SK-N-MC (cell line): ENCODE measurements around the gene XPO6.

Experiments
- DNase-seq: peaks from one replicate; pipeline ENCODE4 v3.0.0-alpha.2; 2011; ENCODE audit warnings: low read depth, low spot score
- H3K27ac ChIP-seq: fragments of 200-600 bp; sonication (generic); 2 replicates; pipeline ENCODE4 v1.5.1; 2016; ENCODE audit warnings: mixed run types
- H3K36me3 ChIP-seq: fragments of 200-600 bp; sonication (generic); 2 replicates; pipeline ENCODE4 v1.6.1; 2017; ENCODE audit warnings: antibody characterized with exemption, low read length, mixed read lengths; ENCODE audit not compliant: insufficient read depth
- H3K4me3 ChIP-seq: fragments of 200-600 bp; sonication (generic); 2 replicates; pipeline ENCODE4 v1.5.1; 2016
- H3K9ac ChIP-seq: fragments of 200-600 bp; sonication (generic); 2 replicates; pipeline ENCODE4 v1.8.0; 2017; ENCODE audit warnings: mixed run types, mixed read lengths; ENCODE audit not compliant: insufficient read length
- H3K9me3 ChIP-seq: fragments of 200-600 bp; sonication (generic); 2 replicates; pipeline ENCODE4 v1.6.1; 2017; ENCODE audit warnings: low read depth, mild to moderate bottlenecking, antibody characterized with exemption, low read length, moderate library complexity, mixed read lengths
- EZH2 ChIP-seq: fragments of 200-600 bp; sonication (generic); IDR thresholded peaks from one replicate; pipeline ENCODE4 v1.6.1; 2017; ENCODE audit warnings: antibody characterized with exemption
- FOXP2 ChIP-seq: optimal IDR thresholded peaks from 2 replicates; pipeline ENCODE3; 2011; ENCODE audit warnings: mild to moderate bottlenecking, moderate library complexity; ENCODE audit not compliant: insufficient read depth; ENCODE audit errors: extremely low read length, control extremely low read depth
- POLR2AphosphoS5 ChIP-seq: IDR thresholded peaks from 2 replicates; pipeline ENCODE4 v1.6.1; 2012; ENCODE audit warnings: mild to moderate bottlenecking, low read depth, low read length, borderline replicate concordance

The XPO6 gene

GRCh38 chr16:28096983-28097899 is 114.5 kb downstream of the XPO6 start:
- Histone ChIP-seq H3K9me3 (no peaks in the 10 kb centered on the region), H3K4me3 (no peak overlapping the region), H3K36me3 (peaks cover 35% of the 10 kb centered on the region; the same call in 1 of the 2 replicates), H3K27ac (no peak overlapping the region), H3K9ac (no peak overlapping the region)
- no peak for DNase-seq
- no peak for TF ChIP-seq FOXP2
- TF ChIP-seq POLR2AphosphoS5, result no peak
- TF ChIP-seq EZH2, result no peak

- no peak overlapping the region for H3K27ac ChIP-seq
Observed at GRCh38 chr16:28093385-28093725, 118.4 kb downstream of the XPO6 start.

GRCh38 chr16:28092721-28093384 is 118.9 kb downstream of the XPO6 start:
- Histone ChIP-seq H3K9ac (no peak overlapping the region), H3K27ac (no peak overlapping the region), H3K9me3 (no peaks in the 10 kb centered on the region), H3K36me3 (peaks cover 3% of the 10 kb centered on the region; the same call in 1 of the 2 replicates), H3K4me3 (no peak overlapping the region)
- no peak for DNase-seq
- TF ChIP-seq POLR2AphosphoS5 (no peak), FOXP2 (no peak), EZH2 (no peak)

More at GRCh38 chr16:28093385-28093725, 118.4 kb downstream of the XPO6 start:
- Histone ChIP-seq H3K4me3 (no peak overlapping the region), H3K9me3 (no peaks in the 10 kb centered on the region), H3K9ac (no peak overlapping the region), H3K36me3 (peaks cover 8% of the 10 kb centered on the region; the same call in 1 of the 2 replicates)
- TF ChIP-seq FOXP2, result no peak
- TF ChIP-seq POLR2AphosphoS5, result no peak
- no peak for TF ChIP-seq EZH2
- no peak for DNase-seq

GRCh38 chr16:28091656-28092055 is 120.1 kb downstream of the XPO6 start:
- no peak overlapping the region for H3K4me3 ChIP-seq
- no peaks in the 10 kb centered on the region for H3K9me3 ChIP-seq
- no peak overlapping the region for H3K9ac ChIP-seq
- DNase-seq, result no peak
- no peak overlapping the region for H3K27ac ChIP-seq
- TF ChIP-seq EZH2 (no peak), FOXP2 (no peak), POLR2AphosphoS5 (no peak)
- no peaks in the 10 kb centered on the region for H3K36me3 ChIP-seq

- Histone ChIP-seq H3K9me3 (no peaks in the 10 kb centered on the region), H3K4me3 (no peak overlapping the region), H3K9ac (no peak overlapping the region), H3K36me3 (no peaks in the 10 kb centered on the region), H3K27ac (no peak overlapping the region)
- TF ChIP-seq POLR2AphosphoS5 (no peak), EZH2 (no peak), FOXP2 (no peak)
- no peak for DNase-seq
Observed at GRCh38 chr16:28090646-28091377, 121.0 kb downstream of the XPO6 start.

- Histone ChIP-seq H3K9ac (no peak overlapping the region), H3K36me3 (no peaks in the 10 kb centered on the region), H3K4me3 (no peak overlapping the region), H3K27ac (no peak overlapping the region), H3K9me3 (no peaks in the 10 kb centered on the region)
- DNase-seq, result no peak
- no peak for TF ChIP-seq FOXP2
- no peak for TF ChIP-seq EZH2
- TF ChIP-seq POLR2AphosphoS5, result no peak
Observed at GRCh38 chr16:28089992-28090365, 121.8 kb downstream of the XPO6 start.

GRCh38 chr16:28089205-28089991 is 122.4 kb downstream of the XPO6 start:
- Histone ChIP-seq H3K36me3 (no peaks in the 10 kb centered on the region), H3K27ac (no peak overlapping the region), H3K9me3 (no peaks in the 10 kb centered on the region), H3K4me3 (no peak overlapping the region), H3K9ac (no peak overlapping the region)
- no peak for DNase-seq
- no peak for TF ChIP-seq POLR2AphosphoS5

- Histone ChIP-seq H3K9me3 (no peaks in the 10 kb centered on the region), H3K27ac (no peak overlapping the region), H3K9ac (no peak overlapping the region), H3K36me3 (no peaks in the 10 kb centered on the region), H3K4me3 (no peak overlapping the region)
- DNase-seq, result no peak
- TF ChIP-seq POLR2AphosphoS5, result no peak
- no peak for TF ChIP-seq FOXP2
- no peak for TF ChIP-seq EZH2
Observed at GRCh38 chr16:28087675-28088300, 124.0 kb downstream of the XPO6 start.
